Endothelial cell of umbilical vein (primary cell): Measurements from ENCODE around the gene EIF2B2. TPM values are rescaled to one million over a fixed set of nuclear protein-coding genes. Genes with fewer than 3 reads are reported as not detected.

Experiments
- BruUV-seq: library from RNA; stranded (reverse); fragments of 400-500 nt; replicated peaks from 2 replicates; lab custom pipeline; 2021; lab: Mats Ljungman, UMichigan
- CTCF ChIA-PET: fragments of 300-600, 350-600 bp; sonication (Branson Sonifier 250); formaldehyde crosslinking; loops from one replicate; lab custom pipeline; 2021; ENCODE audit warnings: antibody characterized with exemption, inconsistent platforms; lab: Charles Lee
- POLR2A ChIA-PET: fragments of 300-600, 350-600 bp; sonication (Branson Sonifier 250); formaldehyde crosslinking; loops from one replicate; lab custom pipeline; 2021; ENCODE audit warnings: antibody characterized with exemption, inconsistent platforms; lab: Charles Lee
- DNase-seq: peaks from one replicate; pipeline ENCODE4 v3.0.0-alpha.2; 2011; ENCODE audit warnings: low read depth, low spot score
- FAIRE-seq: peaks from 2 replicates; lab custom pipeline; 2011; peaks lifted over from hg19 to GRCh38; lab: Jason Lieb, UNC
- H2AFZ ChIP-seq: 2 replicates; pipeline ENCODE4 v1.6.0; 2012; ENCODE audit warnings: low read depth, low read length, control low read depth, inconsistent platforms
- H3K27ac ChIP-seq: 2 replicates; pipeline ENCODE4 v1.5.1; 2011; ENCODE audit warnings: low read depth, mild to moderate bottlenecking, control low read depth, low read length, moderate library complexity; ENCODE audit not compliant: insufficient read depth
- H3K27me3 ChIP-seq, 2 experiments: 2 replicates each; pipeline versions ENCODE4 v1.6.0 to v1.6.1; 2011; ENCODE audit warnings: low read length in 2 of 2, mixed read lengths in 1 of 2; ENCODE audit not compliant: control insufficient read depth in 2 of 2, insufficient read depth in 2 of 2
- H3K36me3 ChIP-seq, 2 experiments: 2 replicates in 1 of 2; 3 replicates in 1 of 2; pipeline ENCODE4 v1.5.1; 2011; ENCODE audit warnings: low read length in 2 of 2, mild to moderate bottlenecking in 1 of 2, moderate library complexity in 1 of 2; ENCODE audit not compliant: control insufficient read depth in 2 of 2, insufficient read depth in 2 of 2; ENCODE audit errors: extremely low read depth in 1 of 2
- H3K4me1 ChIP-seq: 3 replicates; pipeline ENCODE4 v1.5.1; 2011; ENCODE audit warnings: mild to moderate bottlenecking, low read length; ENCODE audit not compliant: control insufficient read depth, insufficient read depth; ENCODE audit errors: extremely low read depth
- H3K4me2 ChIP-seq: 2 replicates; pipeline ENCODE4 v1.6.1; 2011; ENCODE audit warnings: low read length, control low read depth, mixed read lengths; ENCODE audit not compliant: insufficient read depth
- H3K4me3 ChIP-seq, 3 experiments: fragments of 200-600 bp in 1 of 3; sonication (generic), shearing (Covaris generic) in 1 of 3; replicated peaks in 1 of 3; 2 replicates each; pipeline ENCODE4 v1.5.1; 2011 to 2016; ENCODE audit warnings: control low read depth in 3 of 3, low read length in 3 of 3, mild to moderate bottlenecking in 2 of 3, inconsistent platforms in 1 of 3, low read depth in 1 of 3, moderate library complexity in 1 of 3; ENCODE audit not compliant: insufficient read depth in 1 of 3
- H3K79me2 ChIP-seq: 2 replicates; pipeline ENCODE4 v1.6.0; 2012; ENCODE audit warnings: low read length, inconsistent platforms; ENCODE audit not compliant: control insufficient read depth, insufficient read depth
- H3K9ac ChIP-seq: replicated peaks from 2 replicates; pipeline ENCODE3; 2011; ENCODE audit warnings: low read length, control low read depth; ENCODE audit not compliant: insufficient read depth; ENCODE audit errors: extremely low read depth
- H3K9me1 ChIP-seq: replicated peaks from 3 replicates; pipeline ENCODE4 v1.6.0; 2011; ENCODE audit warnings: mild to moderate bottlenecking, low read length; ENCODE audit not compliant: control insufficient read depth, insufficient read depth; ENCODE audit errors: extremely low read depth
- H3K9me3 ChIP-seq: replicated peaks from 2 replicates; pipeline ENCODE4 v1.5.1; 2012; ENCODE audit warnings: low read length, inconsistent platforms; ENCODE audit not compliant: control insufficient read depth, insufficient read depth
- H4K20me1 ChIP-seq: replicated peaks from 2 replicates; pipeline ENCODE3; 2011; ENCODE audit warnings: mild to moderate bottlenecking, low read length; ENCODE audit not compliant: control insufficient read depth, insufficient read depth; ENCODE audit errors: extremely low read depth
- CTCF ChIP-seq, 2 donors: IDR thresholded peaks; 1 replicate in 1 of 2; 2 replicates in 1 of 2; pipeline ENCODE4 v1.5.1; 2011; ENCODE audit warnings: low read length in 2 of 2, mild to moderate bottlenecking in 2 of 2, moderate library complexity in 2 of 2, control low read depth in 1 of 2, inconsistent platforms in 1 of 2, low read depth in 1 of 2; ENCODE audit not compliant: insufficient read depth in 1 of 2; ENCODE audit errors: extremely low read depth in 1 of 2
- EZH2 ChIP-seq: IDR thresholded peaks from 2 replicates; pipeline ENCODE4 v1.6.1; 2012; ENCODE audit warnings: borderline replicate concordance, low read depth, mild to moderate bottlenecking, moderate library complexity, low read length, inconsistent platforms; ENCODE audit not compliant: severe bottlenecking
- FOS ChIP-seq: IDR thresholded peaks from 2 replicates; pipeline ENCODE4 v1.6.1; 2011; ENCODE audit warnings: mild to moderate bottlenecking, low read length, moderate library complexity, borderline replicate concordance; ENCODE audit not compliant: insufficient read depth
- GATA2 ChIP-seq: IDR thresholded peaks from 2 replicates; pipeline ENCODE4 v1.7.0; 2011; ENCODE audit warnings: low read depth, mild to moderate bottlenecking, moderate library complexity, mixed read lengths, low read length; ENCODE audit not compliant: insufficient read length, insufficient read depth
- JUN ChIP-seq: IDR thresholded peaks from 2 replicates; pipeline ENCODE4 v1.6.1; 2011; ENCODE audit warnings: borderline replicate concordance, low read depth; ENCODE audit not compliant: insufficient read length, insufficient read depth
- MAX ChIP-seq: IDR thresholded peaks from 2 replicates; pipeline ENCODE4 v1.6.1; 2011; ENCODE audit not compliant: insufficient read depth, insufficient read length
- MYC ChIP-seq: IDR thresholded peaks from one replicate; pipeline ENCODE4 v1.6.1; 2011; ENCODE audit warnings: mild to moderate bottlenecking, low read depth, low read length
- POLR2A ChIP-seq: IDR thresholded peaks from 2 replicates; pipeline ENCODE4 v1.6.1; 2012; ENCODE audit warnings: low read depth, mild to moderate bottlenecking, control low read depth, low read length
- POLR2AphosphoS5 ChIP-seq: IDR thresholded peaks from 2 replicates; pipeline ENCODE4 v1.6.1; 2012; ENCODE audit warnings: low read depth, mild to moderate bottlenecking, control low read depth, low read length, moderate library complexity; ENCODE audit not compliant: insufficient read depth
- dilution Hi-C: fragments of 300-500 bp; cut with MboI; formaldehyde crosslinking; loops from one replicate; pipeline ENCODE4 v1.15.0; 2019; ENCODE audit warnings: low sequenced_read_pairs; ENCODE audit not compliant: extremely low pct_ligation_motif_present
- intact Hi-C: fragments of 100-400 bp; cut with micrococcal nuclease; formaldehyde crosslinking; loops from one replicate; pipeline ENCODE4 v1.10.0; 2022
- polyA plus RNA-seq, 4 experiments: library from polyadenylated mRNA; depleted of rRNA in 3 of 4; stranded (reverse) in 3 of 4; unstranded in 1 of 4; fragments of >200 nt; gene quantifications; 2 replicates each; pipeline versions ENCODE4 v1.2.1 to v1.2.3, GENCODE V29; 2011 to 2012; ENCODE audit warnings: missing spikeins in 1 of 4
- total RNA-seq: library from RNA; stranded (reverse); gene quantifications from 2 replicates; pipeline ENCODE4 v1.2.3, GENCODE V29; 2021

EIF2B2 gene
- total and polyA plus RNA-seq, 2 donors (not counting 3 experiments of a cell fraction or from before 2014, with no cell fraction given): 97.0 to 143 TPM

GRCh38 chr14:75051556-75051899, 48.8 kb downstream of the EIF2B2 start:
- dilution Hi-C loops: no loop called here
- intact Hi-C loops: loop anchor here (1.0 kb wide), 1 partner anchor 8 kb away; no protein-coding TSS in a partner anchor
- H3K4me1 ChIP-seq: peaks cover 8% of the 10 kb centered on the region
- no peak overlapping the region for H2AFZ ChIP-seq
- H4K20me1 ChIP-seq: no peaks in the 10 kb centered on the region
- peaks cover 7% of the 10 kb centered on the region for H3K79me2 ChIP-seq
- POLR2A ChIA-PET: interaction anchor here (0.7 kb wide), 2 partner anchors 128 to 247 kb away, joined by 4 to 7 read pairs; no protein-coding TSS in a partner anchor
- no peak overlapping the region for H3K9ac ChIP-seq
- peak overlapping the region in 1 of 3 experiments; percentile 47 for H3K4me3 ChIP-seq
- DNase-seq (no peak), FAIRE-seq (no peak)
- CTCF ChIA-PET: interaction anchor here (0.7 to 1.1 kb wide), 3 partner anchors 10 to 35 kb away, joined by 3 read pairs; no protein-coding TSS in a partner anchor
- TF ChIP-seq MYC (no peak), MAX (no peak), POLR2AphosphoS5 (no peak), JUN (no peak), GATA2 (no peak), EZH2 (no peak), FOS (no peak), CTCF (IDR thresholded peaks at IDR 0.05; ENCODE audit: extremely low read depth in 1 of 2, insufficient read depth in 1 of 2, low read depth in 1 of 2, low read length in 2 of 2) (no peak), POLR2A (no peak)
- no peaks in the 10 kb centered on the region for H3K9me3 ChIP-seq
- H3K27me3 ChIP-seq: no peaks in the 10 kb centered on the region
- no peak overlapping the region for H3K4me2 ChIP-seq
- no peak overlapping the region for H3K27ac ChIP-seq
- no TSS peak for BruUV-seq
- H3K36me3 ChIP-seq: no peaks in the 10 kb centered on the region
- no peaks in the 10 kb centered on the region for H3K9me1 ChIP-seq
